ENCODE data around the gene EHD1.

- TF ChIP-seq, protein P1, sequence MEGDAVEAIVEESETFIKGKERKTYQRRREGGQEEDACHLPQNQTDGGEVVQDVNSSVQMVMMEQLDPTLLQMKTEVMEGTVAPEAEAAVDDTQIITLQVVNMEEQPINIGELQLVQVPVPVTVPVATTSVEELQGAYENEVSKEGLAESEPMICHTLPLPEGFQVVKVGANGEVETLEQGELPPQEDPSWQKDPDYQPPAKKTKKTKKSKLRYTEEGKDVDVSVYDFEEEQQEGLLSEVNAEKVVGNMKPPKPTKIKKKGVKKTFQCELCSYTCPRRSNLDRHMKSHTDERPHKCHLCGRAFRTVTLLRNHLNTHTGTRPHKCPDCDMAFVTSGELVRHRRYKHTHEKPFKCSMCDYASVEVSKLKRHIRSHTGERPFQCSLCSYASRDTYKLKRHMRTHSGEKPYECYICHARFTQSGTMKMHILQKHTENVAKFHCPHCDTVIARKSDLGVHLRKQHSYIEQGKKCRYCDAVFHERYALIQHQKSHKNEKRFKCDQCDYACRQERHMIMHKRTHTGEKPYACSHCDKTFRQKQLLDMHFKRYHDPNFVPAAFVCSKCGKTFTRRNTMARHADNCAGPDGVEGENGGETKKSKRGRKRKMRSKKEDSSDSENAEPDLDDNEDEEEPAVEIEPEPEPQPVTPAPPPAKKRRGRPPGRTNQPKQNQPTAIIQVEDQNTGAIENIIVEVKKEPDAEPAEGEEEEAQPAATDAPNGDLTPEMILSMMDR (optimal IDR thresholded peaks at IDR 0.05 in 1 of 3, IDR thresholded peaks at IDR 0.05 in 1 of 3, conservative IDR thresholded peaks at IDR 0.05 in 1 of 3; ENCODE audit: extremely low read depth in 1 of 3, insufficient read depth in 2 of 3, low read length in 3 of 3), result no peak
- no peak for TF ChIP-seq EZH2 (IDR thresholded peaks at IDR 0.05; ENCODE audit: low read length)
Observed at GRCh38 chr11:64834031-64834722, 44.2 kb downstream of the EHD1 start.
